Naive B cell (primary cell): ENCODE data around the gene RALGPS2. TPM values are rescaled to one million over a fixed set of nuclear protein-coding genes. Genes with fewer than 3 reads are reported as not detected.

ENCODE experiments used
- ATAC-seq, 2 donors: fragments of 150-1000 bp; cut with Tn5 transposase; 2 replicates each; pipeline ENCODE4 v1.10.0; 2021; ENCODE audit warnings: low read depth in 2 of 2, mild to moderate bottlenecking in 2 of 2, moderate library complexity in 2 of 2
- DNase-seq: peaks from one replicate; pipeline ENCODE4 v3.0.0; 2022
- H3K27ac Mint-ChIP-seq, 6 donors: one replicate each; pipeline ENCODE4 v1.8.0; 2020 to 2022; ENCODE audit warnings: mild to moderate bottlenecking in 6 of 6, mixed read lengths in 6 of 6, moderate library complexity in 5 of 6, inconsistent platforms in 2 of 6
- H3K27me3 Mint-ChIP-seq, 3 donors: one replicate each; pipeline ENCODE4 v1.8.0; 2021 to 2022; ENCODE audit warnings: mixed read lengths in 3 of 3, mild to moderate bottlenecking in 1 of 3
- H3K36me3 Mint-ChIP-seq, 2 donors: one replicate each; pipeline ENCODE4 v1.8.0; 2020 to 2022; ENCODE audit warnings: mixed read lengths in 2 of 2, inconsistent platforms in 1 of 2, mild to moderate bottlenecking in 1 of 2
- H3K4me1 Mint-ChIP-seq, 3 donors: one replicate each; pipeline ENCODE4 v1.8.0; 2020 to 2022; ENCODE audit warnings: mixed read lengths in 3 of 3, inconsistent platforms in 1 of 3, mild to moderate bottlenecking in 1 of 3, moderate library complexity in 1 of 3
- H3K4me3 Mint-ChIP-seq, 8 donors: one replicate each; pipeline ENCODE4 v1.8.0; 2020 to 2022; ENCODE audit warnings: mild to moderate bottlenecking in 8 of 8, mixed read lengths in 8 of 8, moderate library complexity in 8 of 8, inconsistent platforms in 2 of 8
- H3K9me3 Mint-ChIP-seq, 7 donors: one replicate each; pipeline ENCODE4 v1.8.0; 2020 to 2022; ENCODE audit warnings: mixed read lengths in 7 of 7, mild to moderate bottlenecking in 5 of 7, inconsistent platforms in 2 of 7, moderate library complexity in 1 of 7
- polyA plus RNA-seq, 6 donors: library from polyadenylated mRNA; unstranded; fragments of 300-500 nt; fragmentation: Illumina TruSeq; gene quantifications; one replicate each; pipeline ENCODE4 v1.2.3, GENCODE V29; 2021; ENCODE audit warnings: low read depth in 6 of 6

Gene RALGPS2
- polyA plus RNA-seq, 6 donors from 2014 or later, result 90.9 to 349 (median 298) TPM

GRCh38 chr1:178919581-178919980, 194.5 kb downstream of the RALGPS2 start:
- no peaks in the 10 kb centered on the region for H3K27me3 Mint-ChIP-seq

GRCh38 chr1:178921499-178921898, 196.5 kb downstream of the RALGPS2 start:
- DNase-seq, result no peak
- peak; percentile 69 to 74 for ATAC-seq
- Mint-ChIP-seq H3K4me1 (peaks cover 28 to 66% (median 55%) of the 10 kb centered on the region in 3 donors), H3K9me3 (peaks cover 0 to 29% (median 14%) of the 10 kb centered on the region in 7 donors), H3K36me3 (peaks cover 29 to 51% of the 10 kb centered on the region in 2 donors), H3K4me3 (peak overlapping the region in 2 of 8 donors; percentile 32 to 37), H3K27me3 (no peaks in the 10 kb centered on the region), H3K27ac (peak overlapping the region in 4 of 6 donors; percentile 7 to 71 (median 60))

More at GRCh38 chr1:178919581-178919980, 194.5 kb downstream of the RALGPS2 start:
- peaks cover 20 to 49% (median 45%) of the 10 kb centered on the region in 3 donors for H3K4me1 Mint-ChIP-seq
- no peak overlapping the region for H3K4me3 Mint-ChIP-seq
- peak overlapping the region in 3 of 6 donors; percentile 12 to 82 (median 37) for H3K27ac Mint-ChIP-seq
- DNase-seq, result no peak
- H3K9me3 Mint-ChIP-seq, result peaks cover 0 to 18% (median 6%) of the 10 kb centered on the region in 7 donors
- ATAC-seq, result no peak
- peaks cover 37 to 61% of the 10 kb centered on the region in 2 donors for H3K36me3 Mint-ChIP-seq

- Mint-ChIP-seq H3K4me1 (peaks cover 34 to 73% (median 67%) of the 10 kb centered on the region in 3 donors), H3K27me3 (no peaks in the 10 kb centered on the region), H3K9me3 (peaks cover 0 to 29% (median 14%) of the 10 kb centered on the region in 7 donors), H3K27ac (peak overlapping the region in 2 of 6 donors; percentile 15 to 16), H3K4me3 (peak overlapping the region in 2 of 8 donors; percentile 32 to 36), H3K36me3 (peaks cover 22 to 43% of the 10 kb centered on the region in 2 donors)
- ATAC-seq (no peak), DNase-seq (no peak)
Measured at GRCh38 chr1:178923512-178923911, 198.5 kb downstream of the RALGPS2 start.

- H3K4me1 Mint-ChIP-seq, result peaks cover 49 to 89% (median 80%) of the 10 kb centered on the region in 3 donors
- peaks cover 0 to 29% (median 14%) of the 10 kb centered on the region in 7 donors for H3K9me3 Mint-ChIP-seq
- no peaks in the 10 kb centered on the region for H3K27me3 Mint-ChIP-seq
- DNase-seq (peak; percentile 27), ATAC-seq (peak; percentile 75 to 76)
- peak overlapping the region in 5 of 6 donors; percentile 3 to 85 (median 66) for H3K27ac Mint-ChIP-seq
- peak overlapping the region in 3 of 8 donors; percentile 7 to 29 (median 7) for H3K4me3 Mint-ChIP-seq
- peaks cover 22 to 28% of the 10 kb centered on the region in 2 donors for H3K36me3 Mint-ChIP-seq
Measured at GRCh38 chr1:178926046-178926445, 201.0 kb downstream of the RALGPS2 start.

- Mint-ChIP-seq H3K9me3 (peaks cover 0 to 29% (median 14%) of the 10 kb centered on the region in 7 donors), H3K36me3 (peaks cover 22 to 23% of the 10 kb centered on the region in 2 donors), H3K4me1 (peaks cover 50 to 93% (median 81%) of the 10 kb centered on the region in 3 donors), H3K4me3 (peak overlapping the region in 2 of 8 donors; percentile 49 to 67), H3K27ac (peak overlapping the region in 4 of 6 donors; percentile 7 to 72 (median 38)), H3K27me3 (no peaks in the 10 kb centered on the region)
- DNase-seq (no peak), ATAC-seq (no peak)
Measured at GRCh38 chr1:178927003-178927402, 202.0 kb downstream of the RALGPS2 start.

GRCh38 chr1:178928041-178928440, 203.0 kb downstream of the RALGPS2 start:
- DNase-seq, result no peak
- peaks cover 0 to 26% (median 14%) of the 10 kb centered on the region in 7 donors for H3K9me3 Mint-ChIP-seq
- peak overlapping the region in 5 of 6 donors; percentile 23 to 54 (median 53) for H3K27ac Mint-ChIP-seq
- H3K27me3 Mint-ChIP-seq, result no peaks in the 10 kb centered on the region
- peaks cover 59 to 92% (median 84%) of the 10 kb centered on the region in 3 donors for H3K4me1 Mint-ChIP-seq
- ATAC-seq, result no peak
- no peak overlapping the region for H3K4me3 Mint-ChIP-seq
- H3K36me3 Mint-ChIP-seq, result peaks cover 14% of the 10 kb centered on the region in 2 donors

GRCh38 chr1:178928976-178929375, 203.9 kb downstream of the RALGPS2 start:
- peaks cover 62 to 92% (median 90%) of the 10 kb centered on the region in 3 donors for H3K4me1 Mint-ChIP-seq
- H3K27ac Mint-ChIP-seq, result peak overlapping the region in 5 of 6 donors; percentile 35 to 94 (median 85)
- H3K4me3 Mint-ChIP-seq, result no peak overlapping the region
- ATAC-seq (peak; percentile 51 to 59), DNase-seq (no peak)
- peaks cover 4 to 5% of the 10 kb centered on the region in 2 donors for H3K36me3 Mint-ChIP-seq
- H3K27me3 Mint-ChIP-seq, result no peaks in the 10 kb centered on the region
- peaks cover 0 to 17% (median 11%) of the 10 kb centered on the region in 7 donors for H3K9me3 Mint-ChIP-seq

- peak overlapping the region; percentile 69 to 93 (median 87) for H3K27ac Mint-ChIP-seq
- H3K4me1 Mint-ChIP-seq, result peaks cover 67 to 72% (median 71%) of the 10 kb centered on the region in 3 donors
- DNase-seq (no peak), ATAC-seq (peak; percentile 32 to 50)
- no peaks in the 10 kb centered on the region for H3K9me3 Mint-ChIP-seq
- H3K27me3 Mint-ChIP-seq, result no peaks in the 10 kb centered on the region
- peak overlapping the region in 4 of 8 donors; percentile 9 to 62 (median 14) for H3K4me3 Mint-ChIP-seq
- no peaks in the 10 kb centered on the region for H3K36me3 Mint-ChIP-seq
Measured at GRCh38 chr1:178931858-178932551, 207.0 kb downstream of the RALGPS2 start.

- no peak for ATAC-seq
- Mint-ChIP-seq H3K9me3 (no peaks in the 10 kb centered on the region), H3K4me1 (peaks cover 64 to 67% (median 67%) of the 10 kb centered on the region in 3 donors), H3K4me3 (peak overlapping the region in 1 of 8 donors; percentile 9), H3K27ac (peak overlapping the region; percentile 15 to 93 (median 72)), H3K27me3 (no peaks in the 10 kb centered on the region), H3K36me3 (no peaks in the 10 kb centered on the region)
- no peak for DNase-seq
Measured at GRCh38 chr1:178932552-178932906, 207.5 kb downstream of the RALGPS2 start.

- no peak for ATAC-seq
- no peaks in the 10 kb centered on the region for H3K27me3 Mint-ChIP-seq
- H3K4me3 Mint-ChIP-seq, result peak overlapping the region in 2 of 8 donors; percentile 7 to 57
- no peaks in the 10 kb centered on the region for H3K9me3 Mint-ChIP-seq
- no peaks in the 10 kb centered on the region for H3K36me3 Mint-ChIP-seq
- peak overlapping the region; percentile 9 to 87 (median 76) for H3K27ac Mint-ChIP-seq
- no peak for DNase-seq
- H3K4me1 Mint-ChIP-seq, result peaks cover 61 to 63% (median 62%) of the 10 kb centered on the region in 3 donors
Measured at GRCh38 chr1:178933105-178933561, 208.1 kb downstream of the RALGPS2 start.

- Mint-ChIP-seq H3K4me1 (peaks cover 57% of the 10 kb centered on the region in 3 donors), H3K36me3 (no peaks in the 10 kb centered on the region), H3K9me3 (no peaks in the 10 kb centered on the region), H3K27ac (peak overlapping the region; percentile 42 to 82 (median 77)), H3K4me3 (peak overlapping the region in 2 of 8 donors; percentile 16 to 35), H3K27me3 (no peaks in the 10 kb centered on the region)
- DNase-seq (no peak), ATAC-seq (no peak)
Measured at GRCh38 chr1:178933709-178934490, 208.9 kb downstream of the RALGPS2 start.

- ATAC-seq, result no peak
- Mint-ChIP-seq H3K4me3 (no peak overlapping the region), H3K9me3 (no peaks in the 10 kb centered on the region), H3K36me3 (no peaks in the 10 kb centered on the region), H3K27ac (peak overlapping the region in 3 of 6 donors; percentile 42 to 76 (median 72)), H3K27me3 (no peaks in the 10 kb centered on the region), H3K4me1 (peaks cover 50 to 53% (median 51%) of the 10 kb centered on the region in 3 donors)
- DNase-seq, result no peak
Measured at GRCh38 chr1:178934546-178934945, 209.5 kb downstream of the RALGPS2 start.

GRCh38 chr1:178935610-178936009, 210.6 kb downstream of the RALGPS2 start:
- DNase-seq (no peak), ATAC-seq (no peak)
- Mint-ChIP-seq H3K9me3 (no peaks in the 10 kb centered on the region), H3K27ac (peak overlapping the region in 1 of 6 donors; percentile 40), H3K4me3 (no peak overlapping the region), H3K36me3 (no peaks in the 10 kb centered on the region), H3K27me3 (no peaks in the 10 kb centered on the region), H3K4me1 (peaks cover 40 to 47% (median 41%) of the 10 kb centered on the region in 3 donors)
